Measurements from ENCODE around the gene TMEM242.
"Not testable (repeated sequence)": the region's sequence is repeated elsewhere in the genome, so short reads cannot be mapped to it uniquely, and the experiment has no call there.

TMEM242 gene

DNA sequence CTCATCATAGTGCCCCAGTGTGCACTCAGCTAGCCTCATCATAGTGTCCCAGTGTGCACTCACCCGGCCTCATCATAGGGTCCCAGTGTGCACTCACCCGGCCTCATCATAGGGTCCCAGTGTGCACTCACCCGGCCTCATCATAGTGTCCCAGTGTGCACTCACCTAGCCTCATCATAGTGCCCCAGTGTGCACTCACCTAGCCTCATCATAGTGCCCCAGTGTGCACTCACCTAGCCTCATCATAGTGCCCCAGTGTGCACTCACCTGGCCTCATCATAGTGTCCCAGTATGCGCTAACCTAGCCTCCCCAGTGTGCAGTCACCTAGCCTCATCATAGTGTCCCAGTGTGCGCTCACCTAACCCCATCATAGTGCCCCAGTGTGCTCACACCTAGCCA is 12.6 kb downstream of the TMEM242 start:
- not testable (repeated sequence) for H3K27ac ChIP-seq (ENCODE audit: low read depth, low read length); H3K4me1 ChIP-seq (ENCODE audit: control insufficient read depth, low read depth, low read length); H2AK5ac ChIP-seq (ENCODE audit: low read length); H3K27me3 ChIP-seq (ENCODE audit: insufficient read depth, low read length, poor library complexity); H3K4me3 ChIP-seq (ENCODE audit: low read length); H3K4me2 ChIP-seq (ENCODE audit: low read length); H3K79me2 ChIP-seq (ENCODE audit: control insufficient read depth, insufficient read depth, low read length); H2BK120ac ChIP-seq (ENCODE audit: low read depth, low read length); H4K5ac ChIP-seq (ENCODE audit: low read length); H3K36me3 ChIP-seq (ENCODE audit: control insufficient read depth, insufficient read depth, low read length); H4K8ac ChIP-seq (ENCODE audit: low read depth, low read length); H3K9ac ChIP-seq (ENCODE audit: low read length); H2BK15ac ChIP-seq (replicated peaks; ENCODE audit: low read depth); H2BK5ac ChIP-seq (ENCODE audit: low read length); H3K56ac ChIP-seq (ENCODE audit: low read length); H3K23ac ChIP-seq (ENCODE audit: low read length); H3K4ac ChIP-seq (ENCODE audit: low read depth, low read length); H3K79me1 ChIP-seq (ENCODE audit: low read length); DNase-seq; H3K18ac ChIP-seq (ENCODE audit: low read length)
- WGBS (ENCODE audit: extremely low coverage, insufficient coverage, low lambda C conversion rate): no CpG with 5 or more reads among the region's 5 CpGs

DNA sequence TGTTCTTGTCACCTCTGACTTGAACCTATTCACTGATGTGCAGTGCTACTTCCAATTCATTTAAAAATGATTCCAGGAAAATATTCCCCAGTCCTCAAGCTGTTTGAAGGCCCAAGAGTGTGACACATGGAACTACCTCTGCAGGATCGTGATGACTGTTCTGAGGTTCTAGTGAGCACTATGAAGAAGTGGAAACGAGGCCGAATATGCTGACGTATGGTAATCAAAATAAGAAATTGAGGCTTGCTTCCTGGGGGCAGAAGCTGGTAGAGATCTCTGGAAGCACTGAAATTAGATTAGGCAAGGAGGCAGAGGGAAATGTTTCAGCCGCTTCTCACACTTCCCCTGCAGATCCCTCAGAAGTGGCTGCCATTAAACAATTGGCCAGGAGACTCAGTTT is 15.7 kb downstream of the TMEM242 start:
- Histone ChIP-seq H3K23ac (ENCODE audit: low read length) (no peak overlapping the region), H3K27ac (ENCODE audit: low read depth, low read length) (no peak overlapping the region), H3K27me3 (ENCODE audit: insufficient read depth, low read length, poor library complexity) (no peaks in the 10 kb centered on the region), H3K56ac (ENCODE audit: low read length) (no peak overlapping the region), H2BK120ac (ENCODE audit: low read depth, low read length) (no peak overlapping the region), H2AK5ac (ENCODE audit: low read length) (no peak overlapping the region), H4K8ac (ENCODE audit: low read depth, low read length) (no peak overlapping the region), H2BK15ac (replicated peaks; ENCODE audit: low read depth) (no peak overlapping the region), H3K4ac (ENCODE audit: low read depth, low read length) (no peak overlapping the region), H3K4me1 (ENCODE audit: control insufficient read depth, low read depth, low read length) (peaks cover 7% of the 10 kb centered on the region), H4K5ac (ENCODE audit: low read length) (no peak overlapping the region), H2BK5ac (ENCODE audit: low read length) (no peak overlapping the region), H3K4me2 (ENCODE audit: low read length) (no peak overlapping the region), H3K18ac (ENCODE audit: low read length) (no peak overlapping the region), H3K36me3 (ENCODE audit: control insufficient read depth, insufficient read depth, low read length) (peaks cover under 1% of the 10 kb centered on the region), H3K4me3 (ENCODE audit: low read length) (no peak overlapping the region), H3K9ac (ENCODE audit: low read length) (no peak overlapping the region), H3K79me1 (ENCODE audit: low read length) (no peaks in the 10 kb centered on the region), H3K79me2 (ENCODE audit: control insufficient read depth, insufficient read depth, low read length) (no peaks in the 10 kb centered on the region)
- no CpG with 5 or more reads among the region's 5 CpGs for WGBS (ENCODE audit: extremely low coverage, insufficient coverage, low lambda C conversion rate)
- no peak for DNase-seq

DNA sequence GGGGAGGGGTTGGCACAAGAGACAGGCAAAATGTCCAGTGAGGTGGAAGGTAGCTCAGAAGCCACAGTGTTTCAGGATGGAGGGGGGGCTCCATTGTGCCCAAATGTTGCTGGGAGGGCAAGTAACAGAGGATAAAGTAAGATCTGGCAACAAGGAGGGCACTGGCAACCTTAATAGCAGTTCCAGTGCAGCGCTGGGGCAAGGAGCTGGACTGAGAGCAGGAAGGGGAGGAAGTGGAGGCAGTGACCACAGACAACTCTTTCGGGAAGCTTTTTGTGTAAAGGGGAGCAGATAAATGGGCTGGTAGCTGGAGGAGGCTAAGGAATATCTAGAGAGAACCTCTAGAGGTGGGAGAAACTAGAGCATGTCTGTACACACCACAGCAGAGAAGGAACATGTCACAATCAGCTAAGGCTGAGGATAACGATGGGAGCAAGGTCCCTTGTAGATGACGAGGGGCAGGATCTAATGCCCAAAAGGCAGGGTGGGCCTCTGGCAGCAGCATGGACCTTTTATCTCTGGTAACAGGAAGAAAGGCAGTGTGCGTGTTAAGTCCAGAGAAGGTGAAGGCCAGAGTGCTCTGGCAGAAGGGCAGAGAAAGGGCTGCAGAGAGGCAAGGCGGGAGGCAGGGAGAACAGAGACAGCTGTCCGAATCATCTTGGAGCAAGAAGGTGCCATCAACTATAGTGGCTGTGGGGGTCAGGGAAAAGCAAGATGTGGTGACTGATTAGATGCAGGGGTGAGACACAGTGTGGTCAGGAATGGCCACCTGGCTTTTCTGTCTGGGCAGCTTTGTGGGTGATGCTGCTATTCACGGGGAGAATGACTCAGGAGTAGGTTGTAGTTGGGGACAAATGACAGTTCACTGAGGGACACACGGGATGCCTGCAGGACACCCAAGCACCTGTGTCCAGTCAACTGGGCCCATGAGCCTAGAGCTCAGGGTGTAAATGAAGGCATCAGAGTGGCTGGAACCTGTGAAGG is 17.4 kb downstream of the TMEM242 start:
- Histone ChIP-seq H2BK15ac (replicated peaks; ENCODE audit: low read depth) (no peak overlapping the region), H3K4me1 (ENCODE audit: control insufficient read depth, low read depth, low read length) (peaks cover 7% of the 10 kb centered on the region)

DNA sequence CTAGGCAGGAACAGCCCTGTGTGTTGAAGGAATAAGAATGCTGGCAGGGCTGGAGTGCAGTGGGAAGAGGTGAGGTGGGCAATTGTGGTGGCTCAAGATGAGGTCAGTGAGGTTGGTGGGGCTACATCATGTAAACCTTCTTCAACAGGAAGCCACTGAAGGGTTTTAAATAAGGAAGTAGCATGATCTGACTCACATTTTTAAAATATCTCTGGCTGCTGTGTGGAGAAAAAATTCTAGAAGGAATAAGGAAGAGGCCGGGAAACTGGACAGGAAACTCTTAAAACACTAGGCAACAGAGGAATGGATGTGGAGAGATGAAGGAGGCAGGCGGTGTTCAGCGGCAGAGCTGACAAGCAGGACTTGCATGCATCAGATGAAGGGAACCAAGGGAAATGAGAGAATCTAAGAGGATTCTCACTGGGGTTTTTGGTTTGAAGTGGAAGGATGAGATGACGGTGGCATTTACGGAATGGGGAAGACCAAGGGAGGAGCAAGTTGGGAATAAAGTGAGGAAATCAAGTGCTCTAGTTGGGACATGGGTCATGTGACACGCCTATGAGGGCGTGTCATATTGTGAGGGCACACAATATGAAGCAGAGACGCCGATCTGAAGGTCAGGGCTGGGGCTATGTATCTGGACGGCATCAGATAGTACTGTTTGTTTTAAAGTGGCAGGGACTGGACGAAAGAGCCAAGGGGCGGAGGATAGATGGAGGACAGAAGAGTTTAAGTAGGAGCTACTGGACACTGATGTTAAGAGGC is 18.2 kb downstream of the TMEM242 start:
- H2BK120ac ChIP-seq (ENCODE audit: low read depth, low read length): no peak overlapping the region
- no peak overlapping the region for H4K5ac ChIP-seq (ENCODE audit: low read length)
- H3K27ac ChIP-seq (ENCODE audit: low read depth, low read length): peak overlapping the region; percentile 55
- peaks cover 1% of the 10 kb centered on the region for H3K79me1 ChIP-seq (ENCODE audit: low read length)
- no peak overlapping the region for H3K23ac ChIP-seq (ENCODE audit: low read length)
- peaks cover 7% of the 10 kb centered on the region for H3K4me1 ChIP-seq (ENCODE audit: control insufficient read depth, low read depth, low read length)
- H3K56ac ChIP-seq (ENCODE audit: low read length): no peak overlapping the region
- H3K18ac ChIP-seq (ENCODE audit: low read length): peak overlapping the region; percentile 78
- H3K36me3 ChIP-seq (ENCODE audit: control insufficient read depth, insufficient read depth, low read length): no peaks in the 10 kb centered on the region
- H3K9ac ChIP-seq (ENCODE audit: low read length): no peak overlapping the region
- no peak overlapping the region for H3K4me2 ChIP-seq (ENCODE audit: low read length)
- no CpG with 5 or more reads among the region's 12 CpGs for WGBS (ENCODE audit: extremely low coverage, insufficient coverage, low lambda C conversion rate)
- no peaks in the 10 kb centered on the region for H3K27me3 ChIP-seq (ENCODE audit: insufficient read depth, low read length, poor library complexity)
- no peak overlapping the region for H4K8ac ChIP-seq (ENCODE audit: low read depth, low read length)
- no peak overlapping the region for H2AK5ac ChIP-seq (ENCODE audit: low read length)
- H3K4ac ChIP-seq (ENCODE audit: low read depth, low read length): no peak overlapping the region
- H2BK5ac ChIP-seq (ENCODE audit: low read length): no peak overlapping the region
- H3K79me2 ChIP-seq (ENCODE audit: control insufficient read depth, insufficient read depth, low read length): no peaks in the 10 kb centered on the region
- no peak for DNase-seq
- H2BK15ac ChIP-seq (replicated peaks; ENCODE audit: low read depth): no peak overlapping the region
- no peak overlapping the region for H3K4me3 ChIP-seq (ENCODE audit: low read length)

More for the DNA sequence above, 17.4 kb downstream of the TMEM242 start:
- H2BK5ac ChIP-seq (ENCODE audit: low read length): no peak overlapping the region
- no peaks in the 10 kb centered on the region for H3K79me2 ChIP-seq (ENCODE audit: control insufficient read depth, insufficient read depth, low read length)
- no peak overlapping the region for H3K4me2 ChIP-seq (ENCODE audit: low read length)
- no peak overlapping the region for H2AK5ac ChIP-seq (ENCODE audit: low read length)
- H3K9ac ChIP-seq (ENCODE audit: low read length): no peak overlapping the region
- no peak overlapping the region for H3K23ac ChIP-seq (ENCODE audit: low read length)
- no peak overlapping the region for H2BK120ac ChIP-seq (ENCODE audit: low read depth, low read length)
- no peak overlapping the region for H3K18ac ChIP-seq (ENCODE audit: low read length)
- H3K36me3 ChIP-seq (ENCODE audit: control insufficient read depth, insufficient read depth, low read length): no peaks in the 10 kb centered on the region
- no peak overlapping the region for H3K4me3 ChIP-seq (ENCODE audit: low read length)
- H3K56ac ChIP-seq (ENCODE audit: low read length): peak overlapping the region; percentile 35
- WGBS (ENCODE audit: extremely low coverage, insufficient coverage, low lambda C conversion rate): no CpG with 5 or more reads among the region's 9 CpGs
- no peak overlapping the region for H4K5ac ChIP-seq (ENCODE audit: low read length)
- DNase-seq: no peak
- peak overlapping the region; percentile 23 for H3K27ac ChIP-seq (ENCODE audit: low read depth, low read length)
- H4K8ac ChIP-seq (ENCODE audit: low read depth, low read length): no peak overlapping the region
- H3K4ac ChIP-seq (ENCODE audit: low read depth, low read length): no peak overlapping the region
- no peaks in the 10 kb centered on the region for H3K27me3 ChIP-seq (ENCODE audit: insufficient read depth, low read length, poor library complexity)
- peaks cover 1% of the 10 kb centered on the region for H3K79me1 ChIP-seq (ENCODE audit: low read length)

DNA sequence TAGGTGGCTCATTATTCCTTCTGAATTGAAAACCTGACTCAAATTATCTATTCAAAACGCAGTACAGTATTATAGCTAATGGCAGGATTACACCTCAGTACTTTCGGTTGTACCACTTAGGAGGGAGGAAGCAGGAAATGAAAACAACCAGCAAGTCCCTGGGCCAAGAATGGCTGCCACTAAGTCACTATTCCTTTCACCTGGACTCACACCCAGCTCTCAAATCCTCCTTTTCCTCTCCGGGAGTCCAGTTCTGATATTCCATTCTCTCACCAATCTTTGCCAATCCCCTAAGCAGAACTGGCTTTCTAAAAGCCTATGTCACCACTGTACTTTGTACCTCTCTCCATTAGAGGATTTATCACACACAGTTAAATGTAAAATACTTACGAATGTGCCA is 20.6 kb downstream of the TMEM242 start:
- Histone ChIP-seq H3K27me3 (ENCODE audit: insufficient read depth, low read length, poor library complexity) (no peaks in the 10 kb centered on the region), H3K4ac (ENCODE audit: low read depth, low read length) (no peak overlapping the region), H2AK5ac (ENCODE audit: low read length) (no peak overlapping the region), H3K79me1 (ENCODE audit: low read length) (peaks cover 1% of the 10 kb centered on the region), H3K18ac (ENCODE audit: low read length) (no peak overlapping the region), H3K56ac (ENCODE audit: low read length) (no peak overlapping the region), H3K4me2 (ENCODE audit: low read length) (no peak overlapping the region), H2BK15ac (replicated peaks; ENCODE audit: low read depth) (peak overlapping the region; percentile 64), H2BK120ac (ENCODE audit: low read depth, low read length) (no peak overlapping the region), H3K27ac (ENCODE audit: low read depth, low read length) (no peak overlapping the region), H3K9ac (ENCODE audit: low read length) (no peak overlapping the region), H3K79me2 (ENCODE audit: control insufficient read depth, insufficient read depth, low read length) (no peaks in the 10 kb centered on the region), H3K23ac (ENCODE audit: low read length) (no peak overlapping the region), H3K4me3 (ENCODE audit: low read length) (no peak overlapping the region), H3K4me1 (ENCODE audit: control insufficient read depth, low read depth, low read length) (peaks cover 7% of the 10 kb centered on the region), H4K5ac (ENCODE audit: low read length) (no peak overlapping the region), H3K36me3 (ENCODE audit: control insufficient read depth, insufficient read depth, low read length) (no peaks in the 10 kb centered on the region), H4K8ac (ENCODE audit: low read depth, low read length) (no peak overlapping the region), H2BK5ac (ENCODE audit: low read length) (no peak overlapping the region)
- no peak for DNase-seq
- WGBS (ENCODE audit: extremely low coverage, insufficient coverage, low lambda C conversion rate): no CpG with 5 or more reads among the region's 4 CpGs
